Uterus (tissue), 4 donors: ENCODE measurements around the gene DDX31. TPM values are rescaled to one million over a fixed set of nuclear protein-coding genes. Genes with fewer than 3 reads are reported as not detected.

ENCODE experiments used
- DNase-seq, 2 donors: peaks; one replicate each; pipeline ENCODE4 v3.0.0-alpha.2; 2019 to 2020
- H3K27ac ChIP-seq, 2 donors: fragments of 200-600 bp; sonication (generic); 1 replicate in 1 of 2; 2 replicates in 1 of 2; pipeline ENCODE4 v1.5.1; 2016 to 2018
- H3K27me3 ChIP-seq, 2 donors: fragments of 200-600 bp; sonication (generic); one replicate each; pipeline ENCODE4 v1.5.1; 2018 to 2019; ENCODE audit warnings: control low read depth in 1 of 2
- H3K36me3 ChIP-seq, 2 donors: fragments of 200-600 bp; sonication (generic); one replicate each; pipeline ENCODE4 v1.5.1; 2019; ENCODE audit warnings: control low read depth in 1 of 2
- H3K4me1 ChIP-seq, 2 donors: fragments of 200-600 bp; sonication (generic); one replicate each; pipeline ENCODE4 v1.5.1; 2018 to 2019; ENCODE audit warnings: control low read depth in 1 of 2
- H3K4me3 ChIP-seq, 2 donors: fragments of 200-600 bp; sonication (generic); 1 replicate in 1 of 2; 2 replicates in 1 of 2; pipeline ENCODE4 v1.5.1; 2018 to 2019; ENCODE audit warnings: mild to moderate bottlenecking in 1 of 2
- H3K9me3 ChIP-seq, 2 donors: fragments of 200-600 bp; sonication (generic); one replicate each; pipeline ENCODE4 v1.5.1; 2019; ENCODE audit warnings: control low read depth in 1 of 2
- POLR2A ChIP-seq, 2 donors: fragments of 450-650 bp; IDR thresholded peaks; one replicate each; pipeline ENCODE4 v1.6.1; 2016; ENCODE audit warnings: antibody characterized with exemption in 2 of 2, mild to moderate bottlenecking in 1 of 2, moderate library complexity in 1 of 2
- intact Hi-C: fragments of 100-400 bp; cut with DNase I; formaldehyde crosslinking; loops from one replicate; pipeline ENCODE4 v1.15.1; 2023; ENCODE audit warnings: low total_unique reads
- total RNA-seq, 4 donors: library from RNA; depleted of rRNA in 3 of 4; stranded (reverse); fragments of >200 nt in 3 of 4; gene quantifications; one replicate each; pipeline versions ENCODE4 v1.1.0 to v1.2.4, GENCODE V29; 2014 to 2023
- TF ChIP-seq, protein P1 (sequence below), 4 experiments: fragments of 200-600 bp in 2 of 4; fragments of 450-650 bp in 2 of 4; sonication (generic) in 2 of 4; IDR thresholded peaks; one replicate each; pipeline ENCODE4 v1.5.1; 2016 to 2019; ENCODE audit warnings: antibody characterized with exemption in 4 of 4, mild to moderate bottlenecking in 2 of 4, moderate library complexity in 1 of 4
- donor health status: DM: yes; HTN: yes; CAD: no.

Gene DDX31
- total RNA-seq, 4 donors from 2014 or later: 5.9 to 17.7 (median 10.5) TPM

DNA sequence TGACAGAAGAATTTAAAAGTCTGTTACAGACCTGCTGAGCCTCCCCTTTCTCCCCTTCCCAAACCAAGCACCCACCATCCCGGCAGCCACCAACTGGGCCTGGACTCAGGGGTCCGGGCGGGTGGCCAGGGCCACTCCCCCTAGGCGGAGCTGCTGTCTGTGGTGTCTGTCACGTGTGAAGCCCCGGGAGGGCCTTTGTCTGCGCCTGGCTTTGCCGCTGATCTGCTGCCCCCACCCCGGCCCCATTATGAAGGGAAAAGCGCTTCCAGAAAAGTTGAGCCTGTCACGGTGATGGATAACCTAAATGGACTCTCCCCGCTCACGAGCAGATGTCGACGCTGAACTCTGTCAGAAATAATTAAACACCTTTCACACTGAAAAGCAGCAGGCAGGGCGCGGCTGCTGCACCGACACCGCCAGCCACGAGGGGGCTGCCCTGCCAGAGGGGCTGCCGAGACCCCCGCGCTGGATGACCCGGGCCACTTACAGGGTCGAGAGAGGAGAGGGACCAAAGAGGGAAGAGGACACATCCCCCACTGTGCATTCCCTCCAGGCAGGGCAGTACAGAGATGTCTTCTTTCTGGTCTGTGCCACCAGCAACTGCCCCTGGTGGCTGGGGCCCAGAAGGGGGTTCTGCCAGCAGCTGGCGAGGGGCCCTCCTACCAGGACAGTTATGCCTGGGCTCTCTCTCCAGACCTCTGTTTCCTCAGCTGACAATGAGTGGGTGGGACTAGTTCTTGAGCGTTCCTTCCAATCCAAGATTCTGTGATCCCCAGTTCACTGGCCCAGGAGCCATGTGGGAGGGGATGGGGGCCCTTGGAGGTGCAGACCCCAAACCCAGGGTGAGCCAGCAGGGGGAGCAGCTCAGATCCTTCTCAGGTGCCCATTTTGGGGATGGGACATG lies 123.4 kb downstream of the DDX31 start:
- H3K36me3 ChIP-seq: no peaks in the 10 kb centered on the region
- TF ChIP-seq, protein P1, sequence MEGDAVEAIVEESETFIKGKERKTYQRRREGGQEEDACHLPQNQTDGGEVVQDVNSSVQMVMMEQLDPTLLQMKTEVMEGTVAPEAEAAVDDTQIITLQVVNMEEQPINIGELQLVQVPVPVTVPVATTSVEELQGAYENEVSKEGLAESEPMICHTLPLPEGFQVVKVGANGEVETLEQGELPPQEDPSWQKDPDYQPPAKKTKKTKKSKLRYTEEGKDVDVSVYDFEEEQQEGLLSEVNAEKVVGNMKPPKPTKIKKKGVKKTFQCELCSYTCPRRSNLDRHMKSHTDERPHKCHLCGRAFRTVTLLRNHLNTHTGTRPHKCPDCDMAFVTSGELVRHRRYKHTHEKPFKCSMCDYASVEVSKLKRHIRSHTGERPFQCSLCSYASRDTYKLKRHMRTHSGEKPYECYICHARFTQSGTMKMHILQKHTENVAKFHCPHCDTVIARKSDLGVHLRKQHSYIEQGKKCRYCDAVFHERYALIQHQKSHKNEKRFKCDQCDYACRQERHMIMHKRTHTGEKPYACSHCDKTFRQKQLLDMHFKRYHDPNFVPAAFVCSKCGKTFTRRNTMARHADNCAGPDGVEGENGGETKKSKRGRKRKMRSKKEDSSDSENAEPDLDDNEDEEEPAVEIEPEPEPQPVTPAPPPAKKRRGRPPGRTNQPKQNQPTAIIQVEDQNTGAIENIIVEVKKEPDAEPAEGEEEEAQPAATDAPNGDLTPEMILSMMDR (IDR thresholded peaks at IDR 0.05): no peak
- no peak for TF ChIP-seq POLR2A (IDR thresholded peaks at IDR 0.05)
- H3K27me3 ChIP-seq: no peaks in the 10 kb centered on the region
- no peak for DNase-seq
- intact Hi-C loops: no loop called here
- no peaks in the 10 kb centered on the region for H3K4me1 ChIP-seq
- no peaks in the 10 kb centered on the region for H3K9me3 ChIP-seq
- no peak overlapping the region for H3K27ac ChIP-seq
- H3K4me3 ChIP-seq: no peak overlapping the region

DNA sequence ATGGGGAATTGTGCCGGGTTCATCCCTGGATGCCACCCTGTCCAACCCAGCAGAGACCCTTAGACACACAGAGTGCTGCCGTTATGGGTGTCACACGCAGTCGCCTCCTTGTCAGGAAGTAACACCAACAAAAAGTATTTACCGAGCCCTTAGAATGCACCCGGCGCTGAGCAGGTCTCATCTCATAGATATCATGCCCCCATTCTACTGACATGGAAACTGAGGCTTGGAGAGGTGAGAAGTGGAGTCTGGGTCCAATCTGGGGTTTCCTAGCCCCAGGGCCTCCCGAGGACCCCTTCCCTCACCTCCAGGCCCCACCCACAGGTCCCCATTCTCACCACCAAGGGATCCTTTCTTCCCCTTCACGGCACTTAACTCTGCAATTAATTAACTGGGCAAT lies 124.2 kb downstream of the DDX31 start:
- Histone ChIP-seq H3K36me3 (no peaks in the 10 kb centered on the region), H3K27ac (no peak overlapping the region), H3K4me3 (no peak overlapping the region), H3K27me3 (no peaks in the 10 kb centered on the region), H3K4me1 (no peaks in the 10 kb centered on the region), H3K9me3 (no peaks in the 10 kb centered on the region)
- TF ChIP-seq POLR2A (IDR thresholded peaks at IDR 0.05): no peak
- TF ChIP-seq, protein P1 (IDR thresholded peaks at IDR 0.05): no peak
- intact Hi-C loops: no loop called here
- no peak for DNase-seq

DNA sequence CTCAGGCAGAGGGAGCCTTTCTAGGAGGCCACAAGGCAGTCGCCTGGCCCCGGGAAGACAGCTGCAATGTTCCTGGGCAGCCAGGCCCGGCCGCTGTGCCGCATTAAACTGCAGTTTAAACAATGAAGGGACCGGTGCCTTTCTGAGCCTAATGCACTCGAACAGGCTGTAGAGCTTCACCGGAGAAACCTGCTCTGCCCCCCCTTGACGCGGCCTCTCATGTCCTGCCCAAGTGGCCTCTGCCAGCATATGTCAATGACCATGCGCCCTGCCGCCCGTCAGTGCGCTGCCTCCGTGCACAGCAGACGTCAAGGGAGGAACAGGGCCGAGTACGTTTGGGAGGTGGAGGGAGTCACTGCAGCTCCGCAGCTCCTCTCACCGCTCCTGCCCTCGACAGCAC lies 125.8 kb downstream of the DDX31 start:
- H3K36me3 ChIP-seq: no peaks in the 10 kb centered on the region

DNA sequence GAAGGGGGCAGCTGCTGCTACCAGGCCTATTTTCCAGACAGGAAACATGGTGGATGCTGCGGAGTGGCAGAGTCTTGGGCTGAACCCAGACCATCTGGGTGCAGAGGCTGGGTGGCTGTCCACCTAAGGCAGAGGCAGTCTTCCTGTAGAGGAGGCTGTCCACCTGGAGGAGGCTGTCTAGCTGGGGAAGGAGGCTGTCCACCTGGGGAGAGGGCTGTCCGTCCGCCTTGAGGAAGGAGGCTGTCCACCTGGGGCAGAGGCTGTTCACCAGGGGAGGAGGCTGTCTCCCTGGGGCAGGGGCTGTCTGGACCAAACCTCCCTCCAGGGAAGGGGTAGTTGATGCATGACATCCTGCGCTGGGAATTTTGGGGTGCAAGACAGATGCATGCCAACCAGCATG lies 126.5 kb downstream of the DDX31 start:
- no peaks in the 10 kb centered on the region for H3K27me3 ChIP-seq
- H3K36me3 ChIP-seq: no peaks in the 10 kb centered on the region
- DNase-seq: no peak
- intact Hi-C loops: no loop called here
- H3K9me3 ChIP-seq: no peaks in the 10 kb centered on the region
- no peak for TF ChIP-seq POLR2A (IDR thresholded peaks at IDR 0.05)
- TF ChIP-seq, protein P1 (IDR thresholded peaks at IDR 0.05): no peak
- H3K27ac ChIP-seq: no peak overlapping the region
- no peaks in the 10 kb centered on the region for H3K4me1 ChIP-seq
- H3K4me3 ChIP-seq: no peak overlapping the region

More for the DNA sequence above, 125.8 kb downstream of the DDX31 start:
- no peak overlapping the region for H3K4me3 ChIP-seq
- intact Hi-C loops: no loop called here
- no peak for TF ChIP-seq POLR2A (IDR thresholded peaks at IDR 0.05)
- TF ChIP-seq, protein P1 (IDR thresholded peaks at IDR 0.05): no peak
- DNase-seq: no peak
- no peaks in the 10 kb centered on the region for H3K27me3 ChIP-seq
- no peak overlapping the region for H3K27ac ChIP-seq
- H3K9me3 ChIP-seq: no peaks in the 10 kb centered on the region
- H3K4me1 ChIP-seq: no peaks in the 10 kb centered on the region

Other genes with a start within 250 kb of the DDX31 start
- gene BARHL1, start 87.4 kb downstream of the DDX31 start, total RNA-seq: not detected
- 10 to 100 TPM in 2 of 4 donors, 1 to 10 TPM in 2; 3.2 to 27.8 (median 10.5) TPM for gene GTF3C4, start 481 bp upstream of the DDX31 start, total RNA-seq
- 1 to 10 TPM in 1 of 4 donors, under 1 TPM in 1, not detected in 2; 0.61 to 1.9 TPM for gene AK8, start 208.3 kb upstream of the DDX31 start, total RNA-seq
- gene SPACA9, start 208.9 kb upstream of the DDX31 start, total RNA-seq: 1 to 10 TPM in 3 of 4 donors, under 1 TPM in 1; 0.26 to 7.0 (median 2.4) TPM